ENCODE measurements around the gene VSIR. TPM values are rescaled to one million over a fixed set of nuclear protein-coding genes. Genes with fewer than 3 reads are reported as not detected.

Gene VSIR
- total RNA-seq, 2 experiments from 2014 or later = 112 TPM

- CTCF ChIA-PET = interaction anchor here (0.6 to 1.4 kb wide), 4 partner anchors 9 to 420 kb away, joined by 3 to 4 read pairs (median 4); no protein-coding TSS in a partner anchor
- Mint-ChIP-seq H3K4me3 (no peak overlapping the region), H3K27ac (no peak overlapping the region), H3K27me3 (no peaks in the 10 kb centered on the region), H3K9me3 (no peaks in the 10 kb centered on the region), H3K4me1 (ENCODE audit: low read depth) (no peaks in the 10 kb centered on the region), H3K36me3 (no peaks in the 10 kb centered on the region)
- no peak for DNase-seq
- intact Hi-C loops (cut with micrococcal nuclease) = no loop called here
- POLR2A ChIA-PET = no interaction called here
These were observed 30.8 kb upstream of the VSIR start for GRCh38 chr10:71804077-71804476.

GRCh38 chr10:71802715-71803488 lies 29.6 kb upstream of the VSIR start:
- H3K4me1 Mint-ChIP-seq (ENCODE audit: low read depth) = no peaks in the 10 kb centered on the region
- H3K27me3 Mint-ChIP-seq = no peaks in the 10 kb centered on the region
- DNase-seq = no peak
- H3K27ac Mint-ChIP-seq = no peak overlapping the region
- intact Hi-C loops (cut with micrococcal nuclease) = no loop called here
- no peak overlapping the region for H3K4me3 Mint-ChIP-seq
- no peaks in the 10 kb centered on the region for H3K9me3 Mint-ChIP-seq
- POLR2A ChIA-PET = interaction anchor here (0.6 kb wide), 1 partner anchor 36 kb away, joined by 3 read pairs; no protein-coding TSS in a partner anchor
- H3K36me3 Mint-ChIP-seq = no peaks in the 10 kb centered on the region
- CTCF ChIA-PET = no interaction called here

- H3K36me3 Mint-ChIP-seq = no peaks in the 10 kb centered on the region
- POLR2A ChIA-PET = no interaction called here
- no peaks in the 10 kb centered on the region for H3K27me3 Mint-ChIP-seq
- H3K27ac Mint-ChIP-seq = no peak overlapping the region
- no peak overlapping the region for H3K4me3 Mint-ChIP-seq
- intact Hi-C loops (cut with micrococcal nuclease) = no loop called here
- H3K4me1 Mint-ChIP-seq (ENCODE audit: low read depth) = peaks cover 5% of the 10 kb centered on the region
- CTCF ChIA-PET = interaction anchor here (1.5 kb wide), 1 partner anchor 10 kb away, joined by 7 read pairs; no protein-coding TSS in a partner anchor
- no peaks in the 10 kb centered on the region for H3K9me3 Mint-ChIP-seq
- no peak for DNase-seq
These were observed 28.9 kb upstream of the VSIR start for GRCh38 chr10:71802235-71802634.

- CTCF ChIA-PET = interaction anchor here (1.5 kb wide), 1 partner anchor 10 kb away, joined by 7 read pairs; no protein-coding TSS in a partner anchor
- no peaks in the 10 kb centered on the region for H3K9me3 Mint-ChIP-seq
- no peak overlapping the region for H3K4me3 Mint-ChIP-seq
- intact Hi-C loops (cut with micrococcal nuclease) = no loop called here
- DNase-seq = no peak
- H3K27me3 Mint-ChIP-seq = no peaks in the 10 kb centered on the region
- H3K4me1 Mint-ChIP-seq (ENCODE audit: low read depth) = peaks cover 8% of the 10 kb centered on the region
- H3K36me3 Mint-ChIP-seq = no peaks in the 10 kb centered on the region
- POLR2A ChIA-PET = no interaction called here
- H3K27ac Mint-ChIP-seq = no peak overlapping the region
These were observed 28.0 kb upstream of the VSIR start for GRCh38 chr10:71801361-71801760.

GRCh38 chr10:71799608-71800453 lies 26.5 kb upstream of the VSIR start:
- Mint-ChIP-seq H3K9me3 (no peaks in the 10 kb centered on the region), H3K36me3 (no peaks in the 10 kb centered on the region), H3K4me3 (no peak overlapping the region), H3K27ac (no peak overlapping the region), H3K27me3 (no peaks in the 10 kb centered on the region), H3K4me1 (ENCODE audit: low read depth) (peaks cover 8% of the 10 kb centered on the region)
- no peak for DNase-seq
- intact Hi-C loops (cut with micrococcal nuclease) = no loop called here
- ChIA-PET POLR2A (no interaction called here), CTCF (no interaction called here)

- Mint-ChIP-seq H3K4me1 (ENCODE audit: low read depth) (peaks cover 8% of the 10 kb centered on the region), H3K27me3 (no peaks in the 10 kb centered on the region), H3K4me3 (no peak overlapping the region), H3K36me3 (no peaks in the 10 kb centered on the region), H3K9me3 (no peaks in the 10 kb centered on the region), H3K27ac (no peak overlapping the region)
- intact Hi-C loops (cut with micrococcal nuclease) = no loop called here
- ChIA-PET CTCF (no interaction called here), POLR2A (no interaction called here)
- no peak for DNase-seq
These were observed 25.8 kb upstream of the VSIR start for GRCh38 chr10:71799112-71799511.

GRCh38 chr10:71798308-71798624 lies 24.9 kb upstream of the VSIR start:
- Mint-ChIP-seq H3K9me3 (no peaks in the 10 kb centered on the region), H3K27me3 (no peaks in the 10 kb centered on the region), H3K4me3 (no peak overlapping the region), H3K4me1 (ENCODE audit: low read depth) (peaks cover 8% of the 10 kb centered on the region), H3K27ac (no peak overlapping the region), H3K36me3 (no peaks in the 10 kb centered on the region)
- intact Hi-C loops (cut with micrococcal nuclease) = no loop called here
- POLR2A ChIA-PET = no interaction called here
- no peak for DNase-seq
- CTCF ChIA-PET = no interaction called here

- peaks cover 8% of the 10 kb centered on the region for H3K4me1 Mint-ChIP-seq (ENCODE audit: low read depth)
- no peak overlapping the region for H3K27ac Mint-ChIP-seq
- ChIA-PET POLR2A (no interaction called here), CTCF (interaction anchor here (0.8 to 1.3 kb wide), 2 partner anchors 99 to 100 kb away, joined by 3 read pairs; no protein-coding TSS in a partner anchor)
- intact Hi-C loops (cut with micrococcal nuclease) = no loop called here
- H3K9me3 Mint-ChIP-seq = no peaks in the 10 kb centered on the region
- H3K4me3 Mint-ChIP-seq = no peak overlapping the region
- no peak for DNase-seq
- H3K27me3 Mint-ChIP-seq = no peaks in the 10 kb centered on the region
- H3K36me3 Mint-ChIP-seq = no peaks in the 10 kb centered on the region
These were observed 24.4 kb upstream of the VSIR start for GRCh38 chr10:71797533-71798307.

- Mint-ChIP-seq H3K4me3 (no peak overlapping the region), H3K27me3 (no peaks in the 10 kb centered on the region), H3K36me3 (no peaks in the 10 kb centered on the region), H3K4me1 (ENCODE audit: low read depth) (peaks cover 8% of the 10 kb centered on the region), H3K27ac (no peak overlapping the region), H3K9me3 (no peaks in the 10 kb centered on the region)
- intact Hi-C loops (cut with micrococcal nuclease) = no loop called here
- CTCF ChIA-PET = interaction anchor here (0.8 to 1.3 kb wide), 2 partner anchors 99 to 100 kb away, joined by 3 read pairs; no protein-coding TSS in a partner anchor
- POLR2A ChIA-PET = no interaction called here
- no peak for DNase-seq
These were observed 23.6 kb upstream of the VSIR start for GRCh38 chr10:71796749-71797405.

GRCh38 chr10:71795248-71795647 lies 21.9 kb upstream of the VSIR start:
- Mint-ChIP-seq H3K27ac (no peak overlapping the region), H3K36me3 (no peaks in the 10 kb centered on the region), H3K9me3 (no peaks in the 10 kb centered on the region), H3K4me3 (no peak overlapping the region), H3K4me1 (ENCODE audit: low read depth) (peaks cover 10% of the 10 kb centered on the region), H3K27me3 (no peaks in the 10 kb centered on the region)
- ChIA-PET POLR2A (no interaction called here), CTCF (interaction anchor here (1.0 kb wide), 1 partner anchor 87 kb away, joined by 4 read pairs; no protein-coding TSS in a partner anchor)
- no peak for DNase-seq
- intact Hi-C loops (cut with micrococcal nuclease) = no loop called here

- intact Hi-C loops (cut with micrococcal nuclease) = no loop called here
- Mint-ChIP-seq H3K9me3 (no peaks in the 10 kb centered on the region), H3K27ac (no peak overlapping the region), H3K36me3 (no peaks in the 10 kb centered on the region), H3K4me1 (ENCODE audit: low read depth) (peaks cover 2% of the 10 kb centered on the region), H3K4me3 (no peak overlapping the region), H3K27me3 (no peaks in the 10 kb centered on the region)
- no peak for DNase-seq
- ChIA-PET CTCF (no interaction called here), POLR2A (no interaction called here)
These were observed 17.6 kb upstream of the VSIR start for GRCh38 chr10:71790749-71791440.

Data from activated CD4-positive, alpha-beta memory T cell treated with anti-CD3 and anti-CD28 coated beads for 36 hours (primary cell).